Hepatocyte (in vitro differentiated cells): Measurements from ENCODE around the gene TSPAN3. TPM values are rescaled to one million over a fixed set of nuclear protein-coding genes. Genes with fewer than 3 reads are reported as not detected.

Experiments used
- DNase-seq: peaks from one replicate; pipeline ENCODE4 v3.0.0-alpha.2; 2016; ENCODE audit warnings: low spot score
- H2AFZ ChIP-seq: fragments of 200-600 bp; sonication (generic); 2 replicates; pipeline ENCODE4 v1.6.0; 2016; ENCODE audit warnings: antibody characterized with exemption, mild to moderate bottlenecking
- H3K27ac ChIP-seq: fragments of 200-600 bp; sonication (generic); 2 replicates; pipeline ENCODE4 v1.5.1; 2016; ENCODE audit warnings: mild to moderate bottlenecking
- H3K27me3 ChIP-seq: fragments of 200-600 bp; sonication (generic); 2 replicates; pipeline ENCODE4 v1.6.1; 2016
- H3K36me3 ChIP-seq: fragments of 200-600 bp; sonication (generic); replicated peaks from 2 replicates; pipeline ENCODE4 v1.5.1; 2016; ENCODE audit warnings: low read depth; ENCODE audit not compliant: insufficient read depth
- H3K4me1 ChIP-seq: fragments of 200-600 bp; sonication (generic); 2 replicates; pipeline ENCODE4 v1.5.1; 2016; ENCODE audit warnings: mild to moderate bottlenecking, moderate library complexity; ENCODE audit not compliant: insufficient read depth
- H3K4me2 ChIP-seq: fragments of 200-600 bp; sonication (generic); 2 replicates; pipeline ENCODE4 v1.6.0; 2016
- H3K4me3 ChIP-seq: fragments of 200-600 bp; sonication (generic); 2 replicates; pipeline ENCODE4 v1.5.1; 2016; ENCODE audit warnings: mild to moderate bottlenecking
- H3K79me2 ChIP-seq: fragments of 200-600 bp; sonication (generic); 2 replicates; pipeline ENCODE4 v1.6.0; 2017; ENCODE audit warnings: mild to moderate bottlenecking
- H3K9me2 ChIP-seq: fragments of 200-600 bp; sonication (generic); replicated peaks from 2 replicates; pipeline ENCODE4 v1.6.0; 2017; ENCODE audit warnings: mild to moderate bottlenecking; ENCODE audit not compliant: insufficient read depth
- H3K9me3 ChIP-seq: fragments of 200-600 bp; sonication (generic); 2 replicates; pipeline ENCODE4 v1.5.1; 2016; ENCODE audit warnings: low read depth, mild to moderate bottlenecking
- H4K20me1 ChIP-seq: fragments of 200-600 bp; sonication (generic); 2 replicates; pipeline ENCODE4 v1.6.0; 2016; ENCODE audit warnings: mild to moderate bottlenecking; ENCODE audit not compliant: insufficient read depth, poor library complexity, severe bottlenecking
- CTCF ChIP-seq: fragments of 200-600 bp; sonication (generic); IDR thresholded peaks from 2 replicates; pipeline ENCODE4 v1.5.1; 2016; ENCODE audit warnings: antibody characterized with exemption, mild to moderate bottlenecking; ENCODE audit not compliant: poor library complexity
- EZH2 ChIP-seq: fragments of 200-600 bp; sonication (generic); IDR thresholded peaks from 2 replicates; pipeline ENCODE4 v1.6.1; 2016; ENCODE audit warnings: antibody characterized with exemption, mild to moderate bottlenecking, borderline replicate concordance
- EZH2phosphoT487 ChIP-seq: fragments of 200-600 bp; sonication (generic); IDR thresholded peaks from one replicate; pipeline ENCODE4 v1.6.1; 2018; ENCODE audit warnings: antibody characterized with exemption, mild to moderate bottlenecking, low read depth, moderate library complexity; ENCODE audit not compliant: unreplicated experiment, severe bottlenecking
- WGBS: methylation state at CpG from one replicate; pipeline ENCODE4 v1.1.6; 2016; ENCODE audit warnings: low lambda C conversion rate; ENCODE audit errors: missing lambda C conversion rate; 5-methylcytosine and 5-hydroxymethylcytosine counted together
- polyA plus RNA-seq: library from polyadenylated mRNA; unstranded; fragments of >200 nt; fragmentation: Nextera tagmentation; extraction: Ambion mirVana; gene quantifications from 2 replicates; pipeline ENCODE4 v1.2.1, GENCODE V29; 2016
- total RNA-seq: library from RNA; depleted of rRNA; stranded (reverse); fragments of >200 nt; gene quantifications from 2 replicates; pipeline ENCODE4 v1.2.3, GENCODE V29; 2014

TSPAN3 gene
- total and polyA plus RNA-seq, 2 experiments from 2014 or later: 514 to 540 TPM

GRCh38 chr15:77048135-77048876 lies 22.6 kb downstream of the TSPAN3 start:
- 74% methylated on average over 1 of the region's 1 CpG for WGBS
- peaks cover 3% of the 10 kb centered on the region for H4K20me1 ChIP-seq
- no peaks in the 10 kb centered on the region for H3K9me2 ChIP-seq
- peaks cover 52% of the 10 kb centered on the region for H3K79me2 ChIP-seq
- H3K4me1 ChIP-seq: no peaks in the 10 kb centered on the region
- H3K27me3 ChIP-seq: no peaks in the 10 kb centered on the region
- no peak for TF ChIP-seq EZH2phosphoT487
- TF ChIP-seq EZH2: no peak
- TF ChIP-seq CTCF: no peak
- no peak overlapping the region for H2AFZ ChIP-seq
- H3K36me3 ChIP-seq: peaks cover 9% of the 10 kb centered on the region
- no peak overlapping the region for H3K27ac ChIP-seq
- H3K4me2 ChIP-seq: no peak overlapping the region
- no peak overlapping the region for H3K4me3 ChIP-seq
- no peaks in the 10 kb centered on the region for H3K9me3 ChIP-seq
- DNase-seq: no peak

- Histone ChIP-seq H3K9me3 (no peaks in the 10 kb centered on the region), H3K4me3 (no peak overlapping the region), H3K27me3 (no peaks in the 10 kb centered on the region), H3K9me2 (no peaks in the 10 kb centered on the region), H3K4me2 (no peak overlapping the region), H3K79me2 (peaks cover 41% of the 10 kb centered on the region), H2AFZ (no peak overlapping the region), H4K20me1 (no peaks in the 10 kb centered on the region), H3K4me1 (no peaks in the 10 kb centered on the region), H3K27ac (no peak overlapping the region), H3K36me3 (peaks cover 9% of the 10 kb centered on the region)
- no peak for DNase-seq
- TF ChIP-seq EZH2phosphoT487: no peak
- WGBS: 95% methylated on average over 7 of the region's 7 CpGs
Measured at GRCh38 chr15:77046704-77047412, 24.1 kb downstream of the TSPAN3 start.

- H3K36me3 ChIP-seq: peaks cover 9% of the 10 kb centered on the region
- TF ChIP-seq EZH2 (no peak), CTCF (no peak), EZH2phosphoT487 (no peak)
- WGBS: 92% methylated on average over 1 of the region's 1 CpG
- H2AFZ ChIP-seq: no peak overlapping the region
- H3K4me1 ChIP-seq: no peaks in the 10 kb centered on the region
- no peak overlapping the region for H3K4me2 ChIP-seq
- H3K9me2 ChIP-seq: no peaks in the 10 kb centered on the region
- H3K27me3 ChIP-seq: no peaks in the 10 kb centered on the region
- no peak for DNase-seq
- H3K27ac ChIP-seq: no peak overlapping the region
- H3K79me2 ChIP-seq: peaks cover 33% of the 10 kb centered on the region
- H4K20me1 ChIP-seq: no peaks in the 10 kb centered on the region
- H3K9me3 ChIP-seq: no peaks in the 10 kb centered on the region
- no peak overlapping the region for H3K4me3 ChIP-seq
Measured at GRCh38 chr15:77045985-77046384, 24.9 kb downstream of the TSPAN3 start.

- H3K4me3 ChIP-seq: no peak overlapping the region
- H3K9me3 ChIP-seq: no peaks in the 10 kb centered on the region
- no peak overlapping the region for H3K4me2 ChIP-seq
- H3K4me1 ChIP-seq: no peaks in the 10 kb centered on the region
- WGBS: 94% methylated on average over 7 of the region's 7 CpGs
- DNase-seq: no peak
- H4K20me1 ChIP-seq: no peaks in the 10 kb centered on the region
- H2AFZ ChIP-seq: no peak overlapping the region
- no peaks in the 10 kb centered on the region for H3K9me2 ChIP-seq
- TF ChIP-seq EZH2phosphoT487 (no peak), CTCF (no peak), EZH2 (no peak)
- H3K27ac ChIP-seq: no peak overlapping the region
- peaks cover 20% of the 10 kb centered on the region for H3K79me2 ChIP-seq
- H3K36me3 ChIP-seq: peaks cover 9% of the 10 kb centered on the region
- H3K27me3 ChIP-seq: no peaks in the 10 kb centered on the region
Measured at GRCh38 chr15:77044228-77045042, 26.5 kb downstream of the TSPAN3 start.
